Measurements from ENCODE around the gene ZSCAN5C. TPM values are rescaled to one million over a fixed set of nuclear protein-coding genes. Genes with fewer than 3 reads are reported as not detected.
A peak's percentile ranks its signal among the peaks of the same experiment; 100 is the strongest.
"Not testable (repeated sequence)": the region's sequence is repeated elsewhere in the genome, so short reads cannot be mapped to it uniquely, and the experiment has no call there.

The ZSCAN5C gene
- polyA plus RNA-seq, 1 donor from 2014 or later = not detected

GRCh38 chr19:56217039-56217949 is 15.2 kb downstream of the ZSCAN5C start:
- Mint-ChIP-seq H3K9me3 (no peaks in the 10 kb centered on the region), H3K27ac (no peak overlapping the region), H3K4me1 (peaks cover 0 to 2% (median 0%) of the 10 kb centered on the region in 3 donors), H3K27me3 (peaks cover 27% of the 10 kb centered on the region), H3K4me3 (peak overlapping the region in 1 of 4 donors; percentile 22), H3K36me3 (no peaks in the 10 kb centered on the region)

- no peak overlapping the region for H3K27ac Mint-ChIP-seq
- H3K36me3 Mint-ChIP-seq = no peaks in the 10 kb centered on the region
- H3K27me3 Mint-ChIP-seq = peaks cover 27% of the 10 kb centered on the region
- H3K4me3 Mint-ChIP-seq = no peak overlapping the region
- H3K9me3 Mint-ChIP-seq = no peaks in the 10 kb centered on the region
- peaks cover 0 to 2% (median 0%) of the 10 kb centered on the region in 3 donors for H3K4me1 Mint-ChIP-seq
Observed at GRCh38 chr19:56218961-56219360, 16.9 kb downstream of the ZSCAN5C start.

- H3K4me1 Mint-ChIP-seq, H3K9me3 Mint-ChIP-seq, H3K27ac Mint-ChIP-seq, H3K36me3 Mint-ChIP-seq, H3K4me3 Mint-ChIP-seq: not testable (repeated sequence)
- H3K27me3 Mint-ChIP-seq = peaks cover 13% of the 10 kb centered on the region
Observed at GRCh38 chr19:56221442-56221841, 19.4 kb downstream of the ZSCAN5C start.

- Mint-ChIP-seq H3K4me3 (no peak overlapping the region), H3K27me3 (peaks cover 10% of the 10 kb centered on the region), H3K9me3 (no peaks in the 10 kb centered on the region), H3K4me1 (peaks cover 0 to 2% (median 0%) of the 10 kb centered on the region in 3 donors), H3K36me3 (no peaks in the 10 kb centered on the region), H3K27ac (no peak overlapping the region)
Observed at GRCh38 chr19:56221851-56222250, 19.8 kb downstream of the ZSCAN5C start.

- Mint-ChIP-seq H3K36me3 (peaks cover under 1% of the 10 kb centered on the region), H3K27ac (no peak overlapping the region), H3K4me3 (no peak overlapping the region)
Observed at GRCh38 chr19:56222901-56223300, 20.8 kb downstream of the ZSCAN5C start.

GRCh38 chr19:56223481-56223880 is 21.4 kb downstream of the ZSCAN5C start:
- Mint-ChIP-seq H3K4me1 (no peaks in the 10 kb centered on the region), H3K36me3 (peaks cover 2% of the 10 kb centered on the region), H3K27ac (no peak overlapping the region), H3K4me3 (no peak overlapping the region), H3K9me3 (no peaks in the 10 kb centered on the region), H3K27me3 (peaks cover 3% of the 10 kb centered on the region)

More at GRCh38 chr19:56222901-56223300, 20.8 kb downstream of the ZSCAN5C start:
- Mint-ChIP-seq H3K4me1 (peaks cover 0 to 1% (median 0%) of the 10 kb centered on the region in 3 donors), H3K27me3 (peaks cover 5% of the 10 kb centered on the region), H3K9me3 (no peaks in the 10 kb centered on the region)

- no peaks in the 10 kb centered on the region for H3K27me3 Mint-ChIP-seq
- H3K27ac Mint-ChIP-seq = no peak overlapping the region
- no peaks in the 10 kb centered on the region for H3K36me3 Mint-ChIP-seq
- H3K9me3 Mint-ChIP-seq = no peaks in the 10 kb centered on the region
- H3K4me1 Mint-ChIP-seq = no peaks in the 10 kb centered on the region
- H3K4me3 Mint-ChIP-seq = no peak overlapping the region
Observed at GRCh38 chr19:56245121-56245740, 43.2 kb downstream of the ZSCAN5C start.

- H3K36me3 Mint-ChIP-seq, H3K4me1 Mint-ChIP-seq, H3K27me3 Mint-ChIP-seq, H3K27ac Mint-ChIP-seq, H3K4me3 Mint-ChIP-seq, H3K9me3 Mint-ChIP-seq: not testable (repeated sequence)
Observed at GRCh38 chr19:56245764-56246163, 43.7 kb downstream of the ZSCAN5C start.

GRCh38 chr19:56248736-56249338 is 46.8 kb downstream of the ZSCAN5C start:
- not testable (repeated sequence) for H3K36me3 Mint-ChIP-seq, H3K4me3 Mint-ChIP-seq, H3K27me3 Mint-ChIP-seq, H3K4me1 Mint-ChIP-seq, H3K9me3 Mint-ChIP-seq, H3K27ac Mint-ChIP-seq

GRCh38 chr19:56252699-56253422 is 50.8 kb downstream of the ZSCAN5C start:
- peaks cover 2% of the 10 kb centered on the region for H3K36me3 Mint-ChIP-seq
- H3K4me3 Mint-ChIP-seq = peak overlapping the region in 2 of 4 donors; percentile 15 to 73
- no peaks in the 10 kb centered on the region for H3K27me3 Mint-ChIP-seq
- H3K9me3 Mint-ChIP-seq = no peaks in the 10 kb centered on the region
- H3K4me1 Mint-ChIP-seq = no peaks in the 10 kb centered on the region
- peak overlapping the region in 1 of 3 donors; percentile 66 for H3K27ac Mint-ChIP-seq

- Mint-ChIP-seq H3K4me3 (no peak overlapping the region), H3K27me3 (no peaks in the 10 kb centered on the region), H3K9me3 (no peaks in the 10 kb centered on the region), H3K4me1 (no peaks in the 10 kb centered on the region), H3K36me3 (peaks cover 2% of the 10 kb centered on the region), H3K27ac (no peak overlapping the region)
Observed at GRCh38 chr19:56253737-56254136, 51.7 kb downstream of the ZSCAN5C start.

- H3K4me3 Mint-ChIP-seq = no peak overlapping the region
- H3K27me3 Mint-ChIP-seq = no peaks in the 10 kb centered on the region
- H3K27ac Mint-ChIP-seq = no peak overlapping the region
- no peaks in the 10 kb centered on the region for H3K9me3 Mint-ChIP-seq
- no peaks in the 10 kb centered on the region for H3K4me1 Mint-ChIP-seq
- H3K36me3 Mint-ChIP-seq = peaks cover 2% of the 10 kb centered on the region
Observed at GRCh38 chr19:56258272-56258671, 56.2 kb downstream of the ZSCAN5C start.
